OCI-LY7 (cell line): ENCODE data around the gene EIF4E3. TPM values are rescaled to one million over a fixed set of nuclear protein-coding genes. Genes with fewer than 3 reads are reported as not detected.

Source experiments
- BruUV-seq: library from RNA; stranded (reverse); fragments of 400-500 nt; replicated peaks from 2 replicates; lab custom pipeline; 2021; lab: Mats Ljungman, UMichigan
- CTCF ChIA-PET: fragments of 300-600 bp; sonication (Branson Sonifier 250); formaldehyde crosslinking; loops from one replicate; lab custom pipeline; 2022; ENCODE audit warnings: antibody characterized with exemption; ENCODE audit not compliant: unreplicated experiment; lab: Charles Lee
- POLR2A ChIA-PET: fragments of 300-600 bp; sonication (Branson Sonifier 250); formaldehyde crosslinking; loops from one replicate; lab custom pipeline; 2022; ENCODE audit warnings: antibody characterized with exemption; lab: Charles Lee
- DNase-seq: peaks from one replicate; pipeline ENCODE4 v3.0.0-alpha.2; 2015; ENCODE audit warnings: low spot score
- H2AFZ ChIP-seq: fragments of 200-600 bp; sonication (generic), shearing (Covaris generic); 2 replicates; pipeline ENCODE4 v1.6.1; 2014; ENCODE audit warnings: mild to moderate bottlenecking, antibody characterized with exemption, low read length, moderate library complexity
- H3K27ac ChIP-seq: fragments of 200-600 bp; sonication (generic); 2 replicates; pipeline ENCODE4 v1.5.1; 2014; ENCODE audit warnings: mixed run types, low read depth, mild to moderate bottlenecking, moderate library complexity, low read length, inconsistent platforms; ENCODE audit not compliant: poor library complexity, severe bottlenecking
- H3K36me3 ChIP-seq: fragments of 200-600 bp; sonication (generic); 2 replicates; pipeline ENCODE4 v1.6.1; 2014; ENCODE audit warnings: mild to moderate bottlenecking, antibody characterized with exemption, low read length, moderate library complexity, mixed read lengths; ENCODE audit not compliant: insufficient read depth
- H3K4me1 ChIP-seq: fragments of 200-600 bp; sonication (generic); 2 replicates; pipeline ENCODE4 v1.5.1; 2014; ENCODE audit warnings: mild to moderate bottlenecking, low read length; ENCODE audit not compliant: insufficient read depth, poor library complexity, severe bottlenecking
- H3K4me2 ChIP-seq: fragments of 200-600 bp; sonication (generic); 2 replicates; pipeline ENCODE4 v1.6.1; 2014; ENCODE audit warnings: mild to moderate bottlenecking, low read length
- H3K4me3 ChIP-seq: fragments of 200-600 bp; sonication (generic); 2 replicates; pipeline ENCODE4 v1.5.1; 2014; ENCODE audit warnings: mild to moderate bottlenecking, low read depth, low read length; ENCODE audit not compliant: poor library complexity, severe bottlenecking
- H3K79me2 ChIP-seq: fragments of 200-600 bp; sonication (generic); 2 replicates; pipeline ENCODE4 v1.6.1; 2016; ENCODE audit warnings: low read depth, mild to moderate bottlenecking, low read length, moderate library complexity, mixed read lengths; ENCODE audit not compliant: insufficient read depth
- H3K9me2 ChIP-seq: fragments of 200-600 bp; sonication (generic); 2 replicates; pipeline ENCODE4 v1.6.1; 2016; ENCODE audit warnings: mild to moderate bottlenecking, low read length, mixed read lengths; ENCODE audit not compliant: insufficient read depth
- H3K9me3 ChIP-seq: fragments of 200-600 bp; sonication (generic); 2 replicates; pipeline ENCODE4 v1.6.1; 2014; ENCODE audit warnings: mild to moderate bottlenecking, mixed run types, low read length, mixed read lengths
- H4K20me1 ChIP-seq: fragments of 200-600 bp; sonication (generic); 2 replicates; pipeline ENCODE4 v1.6.1; 2014; ENCODE audit warnings: mild to moderate bottlenecking, antibody characterized with exemption, low read length, moderate library complexity, mixed read lengths; ENCODE audit not compliant: insufficient read depth
- CTCF ChIP-seq: fragments of 200-600 bp; sonication (generic); conservative IDR thresholded peaks from 2 replicates; pipeline ENCODE4 v1.5.1; 2014; ENCODE audit warnings: mild to moderate bottlenecking, antibody characterized with exemption, low read length, moderate library complexity, mixed read lengths
- EZH2phosphoT487 ChIP-seq: fragments of 200-600 bp; sonication (generic); IDR thresholded peaks from 2 replicates; pipeline ENCODE4 v1.6.1; 2018; ENCODE audit warnings: low read depth, borderline replicate concordance, mild to moderate bottlenecking, mixed run types, antibody characterized with exemption, low read length, moderate library complexity, mixed read lengths
- intact Hi-C: fragments of 100-400 bp; cut with micrococcal nuclease; formaldehyde crosslinking; loops from one replicate; pipeline ENCODE4 v1.10.0; 2022; ENCODE audit not compliant: unreplicated experiment
- total RNA-seq, 2 experiments: library from RNA; depleted of rRNA in 1 of 2; stranded (reverse); fragments of >200 nt in 1 of 2; shearing (Covaris generic) in 1 of 2; gene quantifications; 2 replicates each; pipeline ENCODE4 v1.2.3, GENCODE V29; 2014 to 2022

The EIF4E3 gene
- total RNA-seq, 2 experiments from 2014 or later, result not detected

GRCh38 chr3:71659864-71660591, 65.2 kb downstream of the EIF4E3 start:
- peak overlapping the region; percentile 92 for H3K27ac ChIP-seq
- POLR2A ChIA-PET, result interaction anchor here (0.5 to 0.9 kb wide), 3 partner anchors 44 to 853 kb away, joined by 3 to 6 read pairs (median 3); no protein-coding TSS in a partner anchor
- H3K4me3 ChIP-seq, result peak overlapping the region; percentile 30
- DNase-seq, result peak; percentile 94
- TF ChIP-seq CTCF (no peak), EZH2phosphoT487 (no peak)
- no peaks in the 10 kb centered on the region for H3K9me2 ChIP-seq
- intact Hi-C loops, result loop anchor here (5.0 to 10.0 kb wide), 4 partner anchors 145 to 1337 kb away; partner anchors contain the start of gene PPP4R2
- peak overlapping the region; percentile 33; the same call in 1 of the 2 replicates for H2AFZ ChIP-seq
- H3K9me3 ChIP-seq, result 0 out of 2 replicates have a peak, but pooled peaks cover 1% of the 10 kb centered on the region
- CTCF ChIA-PET, result no interaction called here
- H3K4me1 ChIP-seq, result peaks cover 56% of the 10 kb centered on the region
- H3K4me2 ChIP-seq, result peak overlapping the region; percentile 70
- no peaks in the 10 kb centered on the region for H4K20me1 ChIP-seq
- no peaks in the 10 kb centered on the region for H3K79me2 ChIP-seq
- no TSS peak for BruUV-seq
- H3K36me3 ChIP-seq, result no peaks in the 10 kb centered on the region

- Histone ChIP-seq H3K9me2 (no peaks in the 10 kb centered on the region), H4K20me1 (no peaks in the 10 kb centered on the region), H3K36me3 (no peaks in the 10 kb centered on the region), H2AFZ (no peak overlapping the region), H3K4me1 (peaks cover 68% of the 10 kb centered on the region), H3K9me3 (no peaks in the 10 kb centered on the region), H3K79me2 (no peaks in the 10 kb centered on the region), H3K27ac (no peak overlapping the region), H3K4me2 (no peak overlapping the region), H3K4me3 (no peak overlapping the region)
- DNase-seq, result no peak
- BruUV-seq, result no TSS peak
- ChIA-PET POLR2A (interaction anchor here (0.6 to 1.1 kb wide), 3 partner anchors 116 to 1239 kb away, joined by 3 read pairs; no protein-coding TSS in a partner anchor), CTCF (no interaction called here)
- TF ChIP-seq CTCF (no peak), EZH2phosphoT487 (no peak)
- intact Hi-C loops, result loop anchor here (10.0 kb wide), 2 partner anchors 143 to 263 kb away; no protein-coding TSS in a partner anchor
Measured at GRCh38 chr3:71657831-71658530, 67.2 kb downstream of the EIF4E3 start.
